NCI-H82 treated with DMSO at 0.1 percent for 48 hours (cell line): ENCODE data around the gene GLUD1.
"Not testable (repeated sequence)": the region's sequence is repeated elsewhere in the genome, so short reads cannot be mapped to it uniquely, and the experiment has no call there.

Source experiments
- DNase-seq: peaks from one replicate; lab custom pipeline; 2025; ENCODE audit not compliant: unreplicated experiment; lab: John Stamatoyannopoulos, UW

The GLUD1 gene

DNA sequence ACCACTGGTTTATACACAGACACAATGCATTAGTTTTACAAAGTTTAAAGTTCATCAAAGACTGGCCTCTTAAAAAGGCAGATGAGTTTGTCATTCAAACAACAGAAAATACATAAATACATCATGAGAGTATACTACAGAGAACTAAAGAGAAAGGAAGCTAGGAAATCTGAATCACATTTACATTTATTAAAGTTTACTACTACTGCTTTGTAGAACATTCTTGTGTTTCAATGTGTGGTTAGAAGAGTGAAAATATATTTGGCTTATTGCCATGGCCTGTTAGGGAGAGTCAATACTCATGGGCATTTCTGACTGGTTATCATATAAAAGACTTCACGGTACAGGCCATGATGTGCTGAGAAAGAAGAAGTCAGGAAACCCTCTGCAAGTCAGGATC lies 87.5 kb downstream of the GLUD1 start:
- not testable (repeated sequence) for DNase-seq

DNA sequence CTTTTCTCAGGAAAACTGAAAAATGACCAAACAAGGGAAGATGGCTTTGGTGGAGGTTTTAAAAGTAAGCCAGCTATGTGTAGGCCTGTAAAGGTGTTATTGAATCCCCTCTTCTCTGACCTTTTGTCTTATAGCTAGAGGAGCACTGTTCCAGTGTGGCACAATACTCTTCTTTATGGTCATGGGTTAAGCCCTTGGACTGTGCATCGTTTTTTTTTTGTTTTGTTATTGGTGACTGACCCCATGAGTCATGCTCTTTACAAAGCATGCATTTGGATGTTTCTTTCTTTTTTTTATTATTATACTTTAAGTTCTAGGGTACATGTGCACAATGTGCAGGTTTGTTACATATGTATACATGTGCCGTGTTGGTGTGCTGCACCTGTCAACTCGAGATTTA lies 94.2 kb downstream of the GLUD1 start:
- no peak for DNase-seq
